Mesodermal cell (in vitro differentiated cells): ENCODE measurements around the gene ELOVL1.

Source experiments
- H3K27ac ChIP-seq: 2 replicates; pipeline ENCODE4 v1.7.0; 2013; ENCODE audit warnings: mild to moderate bottlenecking, low read depth, low read length, moderate library complexity; ENCODE audit not compliant: severe bottlenecking
- H3K36me3 ChIP-seq: 2 replicates; pipeline ENCODE4 v1.7.1; 2013; ENCODE audit warnings: mild to moderate bottlenecking, low read length, moderate library complexity; ENCODE audit not compliant: control insufficient read depth, insufficient read depth
- H3K4me1 ChIP-seq: one replicate; pipeline ENCODE4 v1.7.1; 2013; ENCODE audit warnings: mild to moderate bottlenecking, low read length; ENCODE audit not compliant: insufficient read depth, control insufficient read depth, poor library complexity, severe bottlenecking
- H3K4me3 ChIP-seq: 2 replicates; pipeline ENCODE4 v1.7.0; 2013; ENCODE audit warnings: low read length, control low read depth, mild to moderate bottlenecking; ENCODE audit not compliant: insufficient read depth, poor library complexity, severe bottlenecking; ENCODE audit errors: extremely low read depth
- H3K9me3 ChIP-seq: 2 replicates; pipeline ENCODE4 v1.7.1; 2013; ENCODE audit warnings: mild to moderate bottlenecking, low read length, moderate library complexity; ENCODE audit not compliant: control insufficient read depth
- WGBS, 2 experiments: methylation state at CpG; one replicate each; pipeline ENCODE4 v1.1.5; 2013; ENCODE audit warnings: missing lambda C conversion rate in 2 of 2; ENCODE audit not compliant: insufficient coverage in 2 of 2; 5-methylcytosine and 5-hydroxymethylcytosine counted together

Gene ELOVL1

DNA sequence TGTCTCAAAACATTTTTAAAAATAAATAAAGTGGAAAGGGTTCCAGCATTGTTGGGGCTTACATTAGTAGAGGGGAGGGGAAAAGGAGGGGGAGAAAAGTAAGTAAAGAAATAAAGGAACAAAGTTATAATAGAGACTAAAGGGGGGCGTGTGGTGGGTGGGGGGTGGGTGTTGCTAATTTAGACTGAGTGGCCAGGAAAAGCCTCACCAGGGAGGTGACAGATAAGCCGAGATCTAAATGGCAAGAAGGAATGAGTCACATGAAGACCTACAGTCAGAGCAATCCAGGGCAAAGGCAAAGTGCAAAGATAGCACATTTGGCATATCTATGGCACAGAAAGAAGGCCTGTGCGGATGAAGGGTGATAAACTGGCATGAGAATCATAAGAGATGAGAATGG, 22.7 kb downstream of the ELOVL1 start:
- no peak overlapping the region for H3K27ac ChIP-seq
- H3K4me1 ChIP-seq, result peaks cover 22% of the 10 kb centered on the region
- H3K4me3 ChIP-seq, result no peak overlapping the region
- WGBS, 2 experiments, result 56 to 62% methylated on average over 3 of the region's 3 CpGs
- no peaks in the 10 kb centered on the region for H3K9me3 ChIP-seq
- no peaks in the 10 kb centered on the region for H3K36me3 ChIP-seq

DNA sequence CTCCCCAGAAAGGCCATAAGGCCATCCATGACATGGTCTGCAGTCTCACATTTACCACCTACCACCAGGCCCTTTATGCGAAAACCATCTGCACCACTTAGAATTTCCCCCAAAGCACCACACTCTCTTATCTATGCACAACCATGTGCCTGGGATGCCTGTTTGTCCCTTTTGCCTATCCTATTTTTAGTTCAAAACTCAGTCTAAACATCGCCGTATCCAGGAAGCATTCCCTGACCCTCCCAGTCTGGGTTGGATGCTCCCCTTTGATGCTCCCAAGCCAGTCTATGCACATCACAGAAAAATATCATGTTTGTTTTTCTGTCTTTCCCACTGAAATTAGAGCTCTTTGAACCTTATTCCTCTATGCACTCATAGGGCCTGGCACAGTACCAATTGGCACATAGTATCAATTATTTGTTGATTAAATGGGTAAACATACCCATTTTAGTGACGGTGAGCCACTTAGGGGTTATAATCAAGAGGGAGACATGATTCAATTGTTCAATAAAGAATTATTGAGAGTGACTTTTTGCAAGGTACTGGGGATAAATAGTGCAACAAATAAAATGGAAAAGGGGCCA, 23.5 kb downstream of the ELOVL1 start:
- WGBS, 2 experiments, result 80 to 98% methylated on average over 4 of the region's 4 CpGs
- peaks cover 15% of the 10 kb centered on the region for H3K4me1 ChIP-seq
- no peak overlapping the region for H3K4me3 ChIP-seq
- H3K27ac ChIP-seq, result peak overlapping the region; percentile 67
- no peaks in the 10 kb centered on the region for H3K9me3 ChIP-seq
- no peaks in the 10 kb centered on the region for H3K36me3 ChIP-seq

DNA sequence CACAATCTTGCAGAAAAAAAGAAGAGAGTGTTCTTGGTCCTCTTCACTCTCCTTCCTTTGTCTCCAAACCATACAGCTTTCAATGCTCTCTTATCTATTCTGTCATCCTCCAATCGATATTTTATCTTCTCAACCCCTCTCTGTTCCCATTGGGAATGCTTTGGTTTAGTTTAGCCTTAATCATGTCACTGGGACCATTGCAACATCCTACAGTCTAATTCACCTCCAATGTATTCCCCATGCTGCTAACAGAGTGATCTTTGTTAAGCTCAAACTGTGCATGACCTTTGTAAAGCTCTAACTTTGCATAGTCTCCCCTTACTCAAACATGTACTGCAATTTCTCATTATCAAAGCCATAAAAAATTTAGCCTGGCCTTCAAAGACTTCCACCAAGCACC, 27.3 kb downstream of the ELOVL1 start:
- Histone ChIP-seq H3K9me3 (no peaks in the 10 kb centered on the region), H3K27ac (no peak overlapping the region), H3K36me3 (no peaks in the 10 kb centered on the region), H3K4me1 (peaks cover 11% of the 10 kb centered on the region), H3K4me3 (no peak overlapping the region)
- WGBS, 2 experiments, result 92% methylated on average over 1 of the region's 1 CpG; no CpG with 5 or more reads in 1 of the 2 experiments

DNA sequence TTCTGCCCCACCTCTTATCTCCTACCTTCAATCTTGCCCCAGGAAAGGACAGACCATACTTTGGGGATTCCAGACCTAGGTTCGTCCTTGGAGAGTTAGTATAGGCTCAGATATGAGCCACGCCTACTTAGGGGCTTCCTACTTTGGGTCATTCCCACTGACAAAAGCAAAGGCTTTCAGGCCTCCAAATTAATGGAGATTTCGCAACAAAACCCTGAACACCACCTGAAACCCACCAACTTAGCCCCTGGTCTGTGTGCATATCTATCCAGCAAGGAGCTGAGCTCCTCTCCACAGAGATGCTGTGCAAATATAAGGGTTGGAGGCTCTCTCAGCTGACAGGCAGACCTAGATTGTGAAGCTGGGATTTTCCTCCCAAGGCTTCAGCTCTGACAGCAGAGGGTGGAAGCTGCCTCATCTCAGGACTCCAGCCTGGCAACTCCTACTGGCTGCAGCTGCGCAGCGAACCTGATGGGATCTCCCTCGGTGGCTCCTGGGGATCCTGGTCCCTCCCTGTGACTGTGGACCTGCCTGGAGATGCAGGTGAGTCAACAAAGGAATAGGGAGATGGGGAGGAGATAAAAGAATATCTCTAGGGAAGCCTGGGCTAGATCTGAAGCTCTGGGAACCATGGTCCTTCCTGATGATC, 28.1 kb downstream of the ELOVL1 start:
- no peak overlapping the region for H3K4me3 ChIP-seq
- H3K9me3 ChIP-seq, result no peaks in the 10 kb centered on the region
- H3K36me3 ChIP-seq, result no peaks in the 10 kb centered on the region
- H3K4me1 ChIP-seq, result peaks cover 6% of the 10 kb centered on the region
- no peak overlapping the region for H3K27ac ChIP-seq
- WGBS, 2 experiments, result 82 to 88% methylated on average over 4 to 5 of the region's 6 CpGs

DNA sequence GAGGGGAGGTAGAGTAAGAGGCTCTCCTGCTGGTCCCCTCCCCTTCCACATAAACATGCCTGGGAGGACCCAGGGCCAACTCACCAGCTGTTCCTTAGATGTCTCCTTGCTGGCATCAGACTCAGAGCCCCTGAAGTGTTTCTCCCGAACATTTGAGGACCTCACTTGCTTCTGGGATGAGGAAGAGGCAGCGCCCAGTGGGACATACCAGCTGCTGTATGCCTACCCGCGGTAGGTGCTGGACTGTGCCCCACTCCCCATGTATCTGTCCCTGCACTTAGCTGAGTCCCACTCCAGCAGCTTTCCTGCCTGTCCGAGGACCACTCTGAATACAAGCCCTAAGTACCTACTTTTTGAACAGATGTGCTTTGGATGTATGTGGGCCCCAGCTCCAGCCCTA, 29.8 kb downstream of the ELOVL1 start:
- Histone ChIP-seq H3K9me3 (no peaks in the 10 kb centered on the region), H3K4me3 (no peak overlapping the region), H3K36me3 (no peaks in the 10 kb centered on the region), H3K4me1 (no peaks in the 10 kb centered on the region), H3K27ac (no peak overlapping the region)
- 86 to 100% methylated on average over 3 to 4 of the region's 5 CpGs for whole genome bisulfite sequencing, 2 experiments

DNA sequence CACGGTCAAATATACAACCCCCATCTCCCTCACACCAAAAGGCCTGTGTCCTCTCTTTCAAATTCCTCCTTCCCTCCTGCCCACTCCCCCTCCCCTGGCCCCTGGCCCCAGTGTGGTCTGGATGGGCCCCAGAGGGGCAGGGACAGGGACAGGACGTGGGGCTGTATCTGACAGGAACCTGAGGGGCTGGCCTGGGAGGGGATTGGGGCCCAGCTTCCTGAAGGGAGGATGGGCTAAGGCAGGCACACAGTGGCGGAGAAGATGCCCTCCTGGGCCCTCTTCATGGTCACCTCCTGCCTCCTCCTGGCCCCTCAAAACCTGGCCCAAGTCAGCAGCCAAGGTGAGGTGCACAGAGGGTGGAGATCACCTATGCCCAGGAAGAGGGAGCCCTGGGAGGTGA, 30.2 kb downstream of the ELOVL1 start, which contains the start of gene MPL:
TSS of gene MPL (plus strand) at position 231 of the 400 bp plus-strand sequence. CDS start at position 262, 31 bp downstream.
- H3K4me1 ChIP-seq, result no peaks in the 10 kb centered on the region
- H3K27ac ChIP-seq, result no peak within 1 kb of the TSS
- H3K9me3 ChIP-seq, result no peaks in the 10 kb centered on the region
- no peaks in the 10 kb centered on the region for H3K36me3 ChIP-seq
- H3K4me3 ChIP-seq, result no peak within 1 kb of the TSS
- 59 to 83% methylated on average over 1 to 2 of the region's 3 CpGs for WGBS, 2 experiments

DNA sequence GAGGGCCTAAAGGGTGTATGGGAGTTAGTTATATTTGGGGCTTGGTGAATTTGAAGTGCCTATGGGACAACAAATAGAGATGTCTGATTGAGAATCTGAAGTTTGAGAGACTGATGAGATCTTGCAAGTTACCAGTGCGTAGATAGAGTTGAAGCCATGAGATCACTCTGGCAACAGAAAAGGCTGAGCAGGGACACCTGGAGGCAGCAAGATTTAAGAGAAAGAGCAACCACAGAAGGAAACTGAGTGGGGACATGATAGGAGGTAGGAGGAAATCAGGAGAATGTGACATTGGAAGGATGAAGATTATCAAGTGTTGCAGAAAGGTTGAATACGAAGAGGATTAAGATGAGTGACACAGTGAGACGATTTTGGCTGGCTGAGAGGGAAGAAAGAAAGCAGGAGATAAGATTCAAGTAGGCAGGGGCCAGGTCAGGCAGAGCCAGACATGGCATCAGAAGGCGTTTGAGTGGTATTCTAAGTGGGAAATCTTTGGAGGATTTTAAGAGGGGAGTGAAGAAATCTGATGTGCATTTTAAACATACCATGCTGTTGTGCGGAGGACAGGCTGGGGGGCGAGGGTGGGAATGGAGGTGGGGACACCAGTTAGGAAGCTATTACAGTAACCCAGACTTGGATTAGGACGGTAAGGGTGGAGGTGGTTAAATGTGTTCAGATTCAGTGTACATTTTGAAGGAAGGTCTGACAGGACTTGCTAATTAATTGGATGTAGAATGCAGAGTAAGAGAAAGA, 33.2 kb downstream of the ELOVL1 start:
- Histone ChIP-seq H3K27ac (no peak overlapping the region), H3K4me3 (no peak overlapping the region), H3K4me1 (peaks cover 13% of the 10 kb centered on the region), H3K9me3 (no peaks in the 10 kb centered on the region), H3K36me3 (no peaks in the 10 kb centered on the region)
- WGBS, 2 experiments, result 88 to 91% methylated on average over 7 of the region's 7 CpGs

DNA sequence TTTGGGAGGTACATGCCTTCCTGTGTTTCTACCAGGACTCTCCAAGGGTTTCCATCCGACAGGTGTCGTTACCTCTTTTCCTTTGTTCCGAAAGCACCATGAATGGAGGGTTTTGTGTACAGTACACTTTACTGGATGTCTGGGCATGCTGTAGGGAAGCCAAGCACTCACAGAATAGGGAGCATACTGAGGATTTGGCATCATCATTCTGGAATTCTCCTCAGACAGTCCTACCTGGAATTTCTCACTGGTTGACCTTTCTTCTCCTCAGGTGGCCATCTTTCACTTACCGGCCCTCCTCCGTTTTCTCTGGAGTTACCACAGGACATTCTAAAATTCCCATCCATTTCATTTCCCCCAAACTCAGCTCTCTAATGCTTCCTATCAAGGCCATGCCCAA, 36.1 kb downstream of the ELOVL1 start:
- H3K4me3 ChIP-seq, result no peak overlapping the region
- H3K9me3 ChIP-seq, result peaks cover 15% of the 10 kb centered on the region
- H3K36me3 ChIP-seq, result no peaks in the 10 kb centered on the region
- WGBS, 2 experiments, result 92 to 100% methylated on average over 4 to 5 of the region's 5 CpGs
- H3K27ac ChIP-seq, result no peak overlapping the region
- H3K4me1 ChIP-seq, result peaks cover 13% of the 10 kb centered on the region

DNA sequence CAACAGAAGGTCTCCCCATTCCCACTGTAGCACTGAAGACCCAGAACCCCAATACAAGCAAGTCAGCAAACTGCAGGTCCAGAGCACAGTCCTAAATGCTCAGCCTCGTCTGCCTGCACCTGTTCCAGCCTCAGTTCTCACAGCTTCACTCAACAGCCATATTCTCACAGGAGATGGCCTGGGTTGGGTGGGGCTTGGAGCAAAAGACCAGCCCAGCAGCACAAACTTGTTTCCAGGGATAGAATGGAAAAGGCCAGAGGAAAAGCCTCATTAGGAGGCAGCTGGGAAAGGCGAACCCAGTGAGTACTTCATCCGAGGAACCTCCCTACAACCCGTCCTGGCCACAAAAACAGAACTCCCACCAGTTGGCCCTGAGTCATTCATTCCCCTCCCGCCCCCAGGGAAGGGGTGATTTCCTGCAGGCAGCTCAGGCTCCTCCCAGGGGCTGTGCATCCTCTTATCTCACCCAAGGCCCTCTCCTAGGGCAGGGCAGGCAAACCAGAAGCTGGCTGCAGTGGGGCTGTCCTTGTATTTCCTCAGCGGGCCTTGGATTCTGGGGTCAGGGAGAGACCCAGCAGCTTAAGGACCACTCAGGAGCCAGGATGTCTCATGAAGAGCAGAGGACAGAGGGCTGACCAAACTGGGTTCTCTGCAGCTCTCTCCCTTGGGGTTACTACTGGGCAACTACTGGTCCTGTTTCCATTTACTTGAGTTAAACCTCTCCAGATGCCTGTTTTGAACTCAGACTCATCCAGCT, 37.6 kb downstream of the ELOVL1 start:
- WGBS, 2 experiments, result 43 to 56% methylated on average over 2 to 3 of the region's 6 CpGs
- Histone ChIP-seq H3K4me3 (no peak overlapping the region), H3K27ac (peak overlapping the region; percentile 63)

DNA sequence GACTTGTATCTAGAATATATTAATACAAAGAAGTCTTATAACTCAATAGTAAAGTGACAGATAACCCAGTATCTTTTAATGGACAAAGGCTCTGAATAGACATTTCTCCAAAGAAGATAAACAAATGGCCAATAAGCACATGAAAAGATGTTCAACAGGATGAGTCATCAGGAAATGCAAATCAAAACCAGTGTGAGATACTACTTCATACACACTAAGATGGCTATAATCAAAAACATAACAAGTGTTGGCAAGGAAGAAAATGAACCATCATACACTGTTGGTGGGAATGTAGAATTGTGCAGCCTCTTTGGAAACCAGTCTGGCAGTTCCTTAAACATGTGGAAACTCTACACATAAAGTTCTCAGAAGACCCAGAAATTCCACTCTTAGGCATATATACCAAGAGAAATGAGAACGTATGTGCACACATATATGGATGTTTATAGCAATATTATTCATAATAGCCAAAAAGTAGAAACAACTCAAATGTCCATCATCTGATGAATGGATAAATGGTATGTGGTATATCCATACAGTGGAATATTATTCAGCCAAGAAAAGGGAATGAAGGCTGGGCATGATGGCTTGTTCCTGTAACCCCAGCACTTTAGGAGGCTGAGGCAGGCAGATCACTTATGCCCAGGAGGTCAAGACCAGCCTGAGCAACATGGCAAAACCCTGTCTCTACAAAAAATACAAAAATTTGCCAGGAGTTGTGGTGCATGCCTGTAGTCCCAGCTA, 40.1 kb downstream of the ELOVL1 start:
- Histone ChIP-seq H3K27ac (no peak overlapping the region), H3K9me3 (peaks cover 21% of the 10 kb centered on the region), H3K4me3 (no peak overlapping the region), H3K36me3 (peaks cover 4% of the 10 kb centered on the region), H3K4me1 (peaks cover 13% of the 10 kb centered on the region)
- WGBS, 2 experiments, result no CpG with 5 or more reads among the region's 1 CpG

More for the DNA sequence above, 37.6 kb downstream of the ELOVL1 start:
- H3K4me1 ChIP-seq, result peaks cover 13% of the 10 kb centered on the region
- no peaks in the 10 kb centered on the region for H3K36me3 ChIP-seq
- H3K9me3 ChIP-seq, result peaks cover 21% of the 10 kb centered on the region
